DOHH2 (cell line): ENCODE results near the gene TAF3.

ENCODE experiments used
- H3F3A ChIP-seq: fragments of 200-600 bp; sonication (generic), shearing (Covaris generic); 2 replicates; pipeline ENCODE4 v1.6.0; 2016; ENCODE audit warnings: antibody characterized with exemption, mild to moderate bottlenecking; ENCODE audit not compliant: control insufficient read depth, insufficient read depth
- H3K27ac ChIP-seq: fragments of 200-600 bp; sonication (generic); 2 replicates; pipeline ENCODE4 v1.5.1; 2014; ENCODE audit warnings: low read depth, mild to moderate bottlenecking, low read length, moderate library complexity
- H3K27me3 ChIP-seq: fragments of 200-600 bp; sonication (generic); 2 replicates; pipeline ENCODE4 v1.6.1; 2014; ENCODE audit warnings: mild to moderate bottlenecking, low read length, mixed read lengths; ENCODE audit not compliant: control insufficient read depth
- H3K36me3 ChIP-seq: fragments of 200-600 bp; sonication (generic); 2 replicates; pipeline ENCODE4 v1.6.1; 2014; ENCODE audit warnings: mild to moderate bottlenecking, low read length, moderate library complexity, mixed read lengths; ENCODE audit not compliant: control insufficient read depth
- H3K4me1 ChIP-seq: fragments of 200-600 bp; sonication (generic); 2 replicates; pipeline ENCODE4 v1.6.1; 2014; ENCODE audit warnings: mild to moderate bottlenecking, low read length, mixed read lengths; ENCODE audit not compliant: control insufficient read depth
- H3K4me2 ChIP-seq: fragments of 200-600 bp; sonication (generic); 2 replicates; pipeline ENCODE4 v1.6.0; 2014; ENCODE audit warnings: mild to moderate bottlenecking, low read length, moderate library complexity
- H3K4me3 ChIP-seq: fragments of 200-600 bp; sonication (generic); 2 replicates; pipeline ENCODE4 v1.5.1; 2014; ENCODE audit warnings: mild to moderate bottlenecking, low read length, mixed read lengths
- H3K79me2 ChIP-seq: fragments of 200-600 bp; sonication (generic); 2 replicates; pipeline ENCODE4 v1.6.1; 2014; ENCODE audit warnings: mild to moderate bottlenecking, low read length, mixed read lengths; ENCODE audit not compliant: control insufficient read depth
- H3K9me2 ChIP-seq: fragments of 200-600 bp; sonication (generic); replicated peaks from 2 replicates; pipeline ENCODE4 v1.6.1; 2014; ENCODE audit warnings: mild to moderate bottlenecking, low read length, mixed read lengths; ENCODE audit not compliant: control insufficient read depth
- H3K9me3 ChIP-seq: fragments of 200-600 bp; sonication (generic); 2 replicates; pipeline ENCODE4 v1.6.1; 2014; ENCODE audit warnings: antibody characterized with exemption, low read length, mixed read lengths; ENCODE audit not compliant: control insufficient read depth, insufficient read depth
- H4K20me1 ChIP-seq: fragments of 200-600 bp; sonication (generic); 2 replicates; pipeline ENCODE4 v1.6.0; 2014; ENCODE audit warnings: low read depth, mild to moderate bottlenecking, antibody characterized with exemption, low read length, moderate library complexity; ENCODE audit not compliant: control insufficient read depth, insufficient read depth
- CTCF ChIP-seq: fragments of 200-600 bp; sonication (generic); IDR thresholded peaks from one replicate; pipeline ENCODE4 v1.5.1; 2014; ENCODE audit warnings: antibody characterized with exemption, mild to moderate bottlenecking, low read depth, low read length; ENCODE audit not compliant: poor library complexity, severe bottlenecking
- EZH2phosphoT487 ChIP-seq: fragments of 200-600 bp; sonication (generic); IDR thresholded peaks from 2 replicates; pipeline ENCODE4 v1.6.1; 2017; ENCODE audit warnings: borderline replicate concordance, mild to moderate bottlenecking, antibody characterized with exemption, low read length, moderate library complexity, mixed read lengths

TAF3 gene

GRCh38 chr10:8063128-8063908, 245.0 kb downstream of the TAF3 start:
- Histone ChIP-seq H3K27me3 (peaks cover 8% of the 10 kb centered on the region), H3K4me1 (peaks cover 6% of the 10 kb centered on the region; the same call in 1 of the 2 replicates)

GRCh38 chr10:8063935-8064334, 245.6 kb downstream of the TAF3 start:
- no peaks in the 10 kb centered on the region for H3K9me2 ChIP-seq
- H3K9me3 ChIP-seq = no peaks in the 10 kb centered on the region
- no peaks in the 10 kb centered on the region for H3K79me2 ChIP-seq
- TF ChIP-seq CTCF (no peak), EZH2phosphoT487 (no peak)
- H4K20me1 ChIP-seq = no peaks in the 10 kb centered on the region
- H3K36me3 ChIP-seq = no peaks in the 10 kb centered on the region
- H3K4me1 ChIP-seq = peaks cover 6% of the 10 kb centered on the region; the same call in 1 of the 2 replicates
- no peak overlapping the region for H3K4me2 ChIP-seq
- H3K27ac ChIP-seq = no peak overlapping the region
- no peaks in the 10 kb centered on the region for H3F3A ChIP-seq
- no peak overlapping the region for H3K4me3 ChIP-seq
- H3K27me3 ChIP-seq = peaks cover 13% of the 10 kb centered on the region

More at GRCh38 chr10:8063128-8063908, 245.0 kb downstream of the TAF3 start:
- no peaks in the 10 kb centered on the region for H3K36me3 ChIP-seq
- TF ChIP-seq EZH2phosphoT487 = no peak
- no peak for TF ChIP-seq CTCF
- no peak overlapping the region for H3K4me2 ChIP-seq
- H3K79me2 ChIP-seq = no peaks in the 10 kb centered on the region
- H3F3A ChIP-seq = no peaks in the 10 kb centered on the region
- H3K4me3 ChIP-seq = no peak overlapping the region
- no peaks in the 10 kb centered on the region for H3K9me2 ChIP-seq
- H3K27ac ChIP-seq = no peak overlapping the region
- no peaks in the 10 kb centered on the region for H4K20me1 ChIP-seq
- H3K9me3 ChIP-seq = no peaks in the 10 kb centered on the region

- Histone ChIP-seq H3F3A (no peaks in the 10 kb centered on the region), H3K4me3 (no peak overlapping the region), H3K9me3 (no peaks in the 10 kb centered on the region), H3K9me2 (no peaks in the 10 kb centered on the region), H3K36me3 (no peaks in the 10 kb centered on the region), H3K27ac (no peak overlapping the region), H4K20me1 (no peaks in the 10 kb centered on the region), H3K4me1 (peaks cover 6% of the 10 kb centered on the region; the same call in 1 of the 2 replicates), H3K4me2 (no peak overlapping the region), H3K27me3 (peaks cover 16% of the 10 kb centered on the region), H3K79me2 (no peaks in the 10 kb centered on the region)
- no peak for TF ChIP-seq EZH2phosphoT487
- TF ChIP-seq CTCF = no peak
Measured at GRCh38 chr10:8064436-8064835, 246.1 kb downstream of the TAF3 start.
